ENCODE data around the gene RNF222. TPM values are rescaled to one million over a fixed set of nuclear protein-coding genes. Genes with fewer than 3 reads are reported as not detected.
"Not testable (repeated sequence)": the region's sequence is repeated elsewhere in the genome, so short reads cannot be mapped to it uniquely, and the experiment has no call there.

RNF222 gene
- total RNA-seq, 1 donor from 2014 or later: under 0.01 TPM

- H3K36me3 ChIP-seq (ENCODE audit: control insufficient read depth, insufficient read depth, low read length): peaks cover 17% of the 10 kb centered on the region
- no peak overlapping the region for H3K4me3 ChIP-seq (ENCODE audit: low read depth, low read length)
- TF ChIP-seq CTCF (IDR thresholded peaks at IDR 0.05; ENCODE audit: insufficient read depth, low read length, severe bottlenecking): no peak
- FAIRE-seq (no peak), DNase-seq (ENCODE audit: low read depth) (no peak)
- no peaks in the 10 kb centered on the region for H3K27me3 ChIP-seq (ENCODE audit: control insufficient read depth, insufficient read depth, low read length)
Observed at GRCh38 chr17:8377422-8377821, 20.2 kb downstream of the RNF222 start.

GRCh38 chr17:8376271-8377067, 21.2 kb downstream of the RNF222 start, which contains the start of gene KRABD2:
Gene KRABD2, minus strand, starts transcription at chr17:8376704.
- peak; percentile 86 for TF ChIP-seq CTCF (IDR thresholded peaks at IDR 0.05; ENCODE audit: insufficient read depth, low read length, severe bottlenecking)
- peak within 1 kb of the TSS; percentile 67 for H3K4me3 ChIP-seq (ENCODE audit: low read depth, low read length)
- H3K36me3 ChIP-seq (ENCODE audit: control insufficient read depth, insufficient read depth, low read length): peaks cover 17% of the 10 kb centered on the region
- FAIRE-seq: no peak
- H3K27me3 ChIP-seq (ENCODE audit: control insufficient read depth, insufficient read depth, low read length): no peaks in the 10 kb centered on the region
- peak; percentile 72 for DNase-seq (ENCODE audit: low read depth)

GRCh38 chr17:8375738-8376259, 21.8 kb downstream of the RNF222 start:
- Histone ChIP-seq H3K27me3 (ENCODE audit: control insufficient read depth, insufficient read depth, low read length) (no peaks in the 10 kb centered on the region), H3K4me3 (ENCODE audit: low read depth, low read length) (peak overlapping the region; percentile 67), H3K36me3 (ENCODE audit: control insufficient read depth, insufficient read depth, low read length) (peaks cover 13% of the 10 kb centered on the region)
- DNase-seq (ENCODE audit: low read depth) (peak; percentile 44), FAIRE-seq (no peak)
- no peak for TF ChIP-seq CTCF (IDR thresholded peaks at IDR 0.05; ENCODE audit: insufficient read depth, low read length, severe bottlenecking)

- FAIRE-seq; DNase-seq (ENCODE audit: low read depth); H3K27me3 ChIP-seq (ENCODE audit: control insufficient read depth, insufficient read depth, low read length); H3K4me3 ChIP-seq (ENCODE audit: low read depth, low read length); H3K36me3 ChIP-seq (ENCODE audit: control insufficient read depth, insufficient read depth, low read length): not testable (repeated sequence)
Observed at GRCh38 chr17:8373856-8374255, 23.8 kb downstream of the RNF222 start.

- Histone ChIP-seq H3K4me3 (ENCODE audit: low read depth, low read length) (no peak overlapping the region), H3K36me3 (ENCODE audit: control insufficient read depth, insufficient read depth, low read length) (no peaks in the 10 kb centered on the region), H3K27me3 (ENCODE audit: control insufficient read depth, insufficient read depth, low read length) (no peaks in the 10 kb centered on the region)
- DNase-seq (ENCODE audit: low read depth) (peak; percentile 15), FAIRE-seq (no peak)
- no peak for TF ChIP-seq CTCF (IDR thresholded peaks at IDR 0.05; ENCODE audit: insufficient read depth, low read length, severe bottlenecking)
Observed at GRCh38 chr17:8372422-8372821, 25.2 kb downstream of the RNF222 start.

- TF ChIP-seq CTCF (IDR thresholded peaks at IDR 0.05; ENCODE audit: insufficient read depth, low read length, severe bottlenecking): no peak
- Histone ChIP-seq H3K4me3 (ENCODE audit: low read depth, low read length) (no peak overlapping the region), H3K27me3 (ENCODE audit: control insufficient read depth, insufficient read depth, low read length) (no peaks in the 10 kb centered on the region), H3K36me3 (ENCODE audit: control insufficient read depth, insufficient read depth, low read length) (no peaks in the 10 kb centered on the region)
- no peak for FAIRE-seq
- DNase-seq (ENCODE audit: low read depth): no peak
Observed at GRCh38 chr17:8371786-8372185, 25.8 kb downstream of the RNF222 start.
